HEK293 (cell line): Measurements from ENCODE around the gene LARP6.

Experiments
- BCL11B ChIP-seq: fragments of 450-650 bp; formaldehyde crosslinking; IDR thresholded peaks from 2 replicates; pipeline ENCODE4 v1.5.1; 2016; ENCODE audit warnings: low read depth, missing biosample characterization, missing genetic modification characterization
- CTCF ChIP-seq: fragments of 450-650 bp; formaldehyde crosslinking; IDR thresholded peaks from 2 replicates; pipeline ENCODE4 v1.5.1; 2016; ENCODE audit warnings: missing biosample characterization, missing genetic modification characterization
- REPIN1 ChIP-seq: fragments of 450-650 bp; formaldehyde crosslinking; IDR thresholded peaks from 2 replicates; pipeline ENCODE4 v1.5.1; 2017; ENCODE audit warnings: missing biosample characterization, missing genetic modification characterization, low read depth
- ZBTB21 ChIP-seq: fragments of 450-650 bp; formaldehyde crosslinking; IDR thresholded peaks from 2 replicates; pipeline ENCODE4 v1.5.1; 2017; ENCODE audit warnings: missing biosample characterization, missing genetic modification characterization
- ZNF37A ChIP-seq: fragments of 450-650 bp; IDR thresholded peaks from 2 replicates; pipeline ENCODE4 v1.5.1; 2018; ENCODE audit warnings: missing biosample characterization, missing genetic modification characterization

GRCh38 chr15:70876011-70876410, 22.1 kb upstream of the LARP6 start:
- no peak for TF ChIP-seq ZNF37A (tag by site-specific recombination)
- no peak for TF ChIP-seq BCL11B (tag by site-specific recombination)
- TF ChIP-seq REPIN1 (tag by site-specific recombination), result no peak
- no peak for TF ChIP-seq CTCF (tag by site-specific recombination)
- TF ChIP-seq ZBTB21 (tag by site-specific recombination), result no peak
